Neuron (in vitro differentiated cells): ENCODE data around the gene ZNF581.

ENCODE experiments used
- H2AFZ ChIP-seq: one replicate; pipeline ENCODE4 v1.6.1; 2013; ENCODE audit warnings: low read depth, mild to moderate bottlenecking, inconsistent platforms, low read length, moderate library complexity
- H3K27me3 ChIP-seq: one replicate; pipeline ENCODE4 v1.6.1; 2013; ENCODE audit warnings: low read length; ENCODE audit not compliant: insufficient read depth
- H3K36me3 ChIP-seq: one replicate; pipeline ENCODE4 v1.6.1; 2013; ENCODE audit warnings: low read length; ENCODE audit not compliant: insufficient read depth
- H3K4me1 ChIP-seq: one replicate; pipeline ENCODE4 v1.6.1; 2013; ENCODE audit warnings: low read length; ENCODE audit not compliant: insufficient read depth
- H3K4me3 ChIP-seq: 2 replicates; pipeline ENCODE4 v1.5.1; 2013; ENCODE audit warnings: mild to moderate bottlenecking, low read length, moderate library complexity
- H3K9me3 ChIP-seq: one replicate; pipeline ENCODE4 v1.6.1; 2013; ENCODE audit warnings: low read length

The ZNF581 gene

GRCh38 chr19:55659822-55660221 lies 16.4 kb downstream of the ZNF581 start:
- no peak overlapping the region for H3K4me3 ChIP-seq
- no peaks in the 10 kb centered on the region for H3K9me3 ChIP-seq
- peaks cover 59% of the 10 kb centered on the region for H3K36me3 ChIP-seq
- no peak overlapping the region for H2AFZ ChIP-seq
- H3K4me1 ChIP-seq = peaks cover 25% of the 10 kb centered on the region
- H3K27me3 ChIP-seq = no peaks in the 10 kb centered on the region

GRCh38 chr19:55660404-55660803 lies 17.0 kb downstream of the ZNF581 start:
- Histone ChIP-seq H2AFZ (no peak overlapping the region), H3K9me3 (no peaks in the 10 kb centered on the region), H3K4me1 (peaks cover 25% of the 10 kb centered on the region), H3K4me3 (no peak overlapping the region), H3K36me3 (peaks cover 61% of the 10 kb centered on the region), H3K27me3 (no peaks in the 10 kb centered on the region)

GRCh38 chr19:55660991-55661390 lies 17.5 kb downstream of the ZNF581 start:
- H3K27me3 ChIP-seq = no peaks in the 10 kb centered on the region
- no peak overlapping the region for H2AFZ ChIP-seq
- no peak overlapping the region for H3K4me3 ChIP-seq
- peaks cover 65% of the 10 kb centered on the region for H3K36me3 ChIP-seq
- no peaks in the 10 kb centered on the region for H3K9me3 ChIP-seq
- H3K4me1 ChIP-seq = peaks cover 20% of the 10 kb centered on the region

GRCh38 chr19:55661826-55662225 lies 18.4 kb downstream of the ZNF581 start:
- Histone ChIP-seq H3K4me1 (peaks cover 12% of the 10 kb centered on the region), H3K9me3 (no peaks in the 10 kb centered on the region), H3K4me3 (no peak overlapping the region), H3K27me3 (no peaks in the 10 kb centered on the region), H3K36me3 (peaks cover 73% of the 10 kb centered on the region), H2AFZ (no peak overlapping the region)

GRCh38 chr19:55663846-55664536 lies 20.5 kb downstream of the ZNF581 start:
- H3K27me3 ChIP-seq = no peaks in the 10 kb centered on the region
- no peak overlapping the region for H2AFZ ChIP-seq
- no peak overlapping the region for H3K4me3 ChIP-seq
- H3K4me1 ChIP-seq = no peaks in the 10 kb centered on the region
- H3K36me3 ChIP-seq = peaks cover 88% of the 10 kb centered on the region
- no peaks in the 10 kb centered on the region for H3K9me3 ChIP-seq

- Histone ChIP-seq H3K27me3 (no peaks in the 10 kb centered on the region), H3K4me3 (no peak overlapping the region), H3K9me3 (no peaks in the 10 kb centered on the region), H3K36me3 (peaks cover 86% of the 10 kb centered on the region), H3K4me1 (no peaks in the 10 kb centered on the region), H2AFZ (no peak overlapping the region)
Observed at GRCh38 chr19:55666343-55667005, 23.0 kb downstream of the ZNF581 start.

- H3K4me1 ChIP-seq = no peaks in the 10 kb centered on the region
- H3K36me3 ChIP-seq = peaks cover 83% of the 10 kb centered on the region
- H2AFZ ChIP-seq = no peak overlapping the region
- no peaks in the 10 kb centered on the region for H3K27me3 ChIP-seq
- H3K4me3 ChIP-seq = no peak overlapping the region
- H3K9me3 ChIP-seq = no peaks in the 10 kb centered on the region
Observed at GRCh38 chr19:55667006-55667381, 23.5 kb downstream of the ZNF581 start.

- Histone ChIP-seq H3K4me3 (no peak overlapping the region), H3K9me3 (no peaks in the 10 kb centered on the region), H3K27me3 (no peaks in the 10 kb centered on the region), H2AFZ (no peak overlapping the region), H3K36me3 (peaks cover 79% of the 10 kb centered on the region), H3K4me1 (no peaks in the 10 kb centered on the region)
Observed at GRCh38 chr19:55667511-55667910, 24.1 kb downstream of the ZNF581 start.

GRCh38 chr19:55667958-55668357 lies 24.5 kb downstream of the ZNF581 start:
- Histone ChIP-seq H3K9me3 (no peaks in the 10 kb centered on the region), H2AFZ (no peak overlapping the region), H3K4me3 (no peak overlapping the region), H3K36me3 (peaks cover 75% of the 10 kb centered on the region), H3K27me3 (no peaks in the 10 kb centered on the region), H3K4me1 (no peaks in the 10 kb centered on the region)

GRCh38 chr19:55668603-55669348 lies 25.3 kb downstream of the ZNF581 start:
- no peaks in the 10 kb centered on the region for H3K27me3 ChIP-seq
- peaks cover 73% of the 10 kb centered on the region for H3K36me3 ChIP-seq
- H3K9me3 ChIP-seq = no peaks in the 10 kb centered on the region
- no peak overlapping the region for H3K4me3 ChIP-seq
- H3K4me1 ChIP-seq = peaks cover 8% of the 10 kb centered on the region
- H2AFZ ChIP-seq = no peak overlapping the region

GRCh38 chr19:55669418-55670279 lies 26.2 kb downstream of the ZNF581 start:
- H3K4me1 ChIP-seq = peaks cover 13% of the 10 kb centered on the region
- H3K4me3 ChIP-seq = no peak overlapping the region
- H3K36me3 ChIP-seq = peaks cover 67% of the 10 kb centered on the region
- H3K9me3 ChIP-seq = no peaks in the 10 kb centered on the region
- no peak overlapping the region for H2AFZ ChIP-seq
- no peaks in the 10 kb centered on the region for H3K27me3 ChIP-seq

GRCh38 chr19:55670280-55671053 lies 27.0 kb downstream of the ZNF581 start:
- Histone ChIP-seq H2AFZ (no peak overlapping the region), H3K9me3 (no peaks in the 10 kb centered on the region), H3K4me3 (no peak overlapping the region), H3K27me3 (no peaks in the 10 kb centered on the region), H3K36me3 (peaks cover 64% of the 10 kb centered on the region), H3K4me1 (peaks cover 13% of the 10 kb centered on the region)
